PFSK-1 (cell line): ENCODE data around the gene GALNT14.

Experiments
- FOXP2 ChIP-seq: optimal IDR thresholded peaks from 2 replicates; pipeline ENCODE3; 2011; ENCODE audit warnings: borderline replicate concordance, control low read depth, inconsistent platforms; ENCODE audit not compliant: insufficient read depth; ENCODE audit errors: extremely low read length, extremely low read depth
- POLR2AphosphoS5 ChIP-seq: IDR thresholded peaks from 2 replicates; pipeline ENCODE4 v1.6.1; 2012; ENCODE audit warnings: low read depth, mild to moderate bottlenecking, control low read depth, low read length, moderate library complexity
- REST ChIP-seq, 2 experiments: IDR thresholded peaks; 2 replicates each; pipeline versions ENCODE4 v1.6.1 to v1.8.0; 2011 to 2012; ENCODE audit warnings: low read depth in 2 of 2, low read length in 2 of 2, control low read depth in 1 of 2, inconsistent platforms in 1 of 2, mild to moderate bottlenecking in 1 of 2, moderate library complexity in 1 of 2; ENCODE audit not compliant: insufficient read depth in 1 of 2
- SIN3A ChIP-seq: IDR thresholded peaks from 2 replicates; pipeline ENCODE4 v1.6.1; 2012; ENCODE audit warnings: mild to moderate bottlenecking, low read length, moderate library complexity, borderline replicate concordance; ENCODE audit not compliant: insufficient read depth
- TAF1 ChIP-seq: IDR thresholded peaks from 2 replicates; pipeline ENCODE4 v1.6.1; 2012; ENCODE audit warnings: low read length, control low read depth, borderline replicate concordance; ENCODE audit not compliant: insufficient read depth

GALNT14 gene

GRCh38 chr2:30900381-30900780 is 237.9 kb downstream of the GALNT14 start:
- TF ChIP-seq POLR2AphosphoS5 (no peak), TAF1 (no peak), REST (IDR thresholded peaks at IDR 0.05; ENCODE audit: insufficient read depth in 1 of 2, low read depth in 2 of 2, low read length in 2 of 2) (no peak), SIN3A (no peak), FOXP2 (no peak)

- no peak for TF ChIP-seq REST (IDR thresholded peaks at IDR 0.05; ENCODE audit: insufficient read depth in 1 of 2, low read depth in 2 of 2, low read length in 2 of 2)
- TF ChIP-seq FOXP2, result no peak
- no peak for TF ChIP-seq TAF1
- no peak for TF ChIP-seq SIN3A
- TF ChIP-seq POLR2AphosphoS5, result no peak
Measured at GRCh38 chr2:30899516-30900054, 238.7 kb downstream of the GALNT14 start.

GRCh38 chr2:30897539-30897938 is 240.7 kb downstream of the GALNT14 start:
- TF ChIP-seq SIN3A (no peak), TAF1 (no peak), FOXP2 (no peak), REST (IDR thresholded peaks at IDR 0.05; ENCODE audit: insufficient read depth in 1 of 2, low read depth in 2 of 2, low read length in 2 of 2) (no peak)

- TF ChIP-seq FOXP2, result no peak
- no peak for TF ChIP-seq TAF1
- TF ChIP-seq REST (IDR thresholded peaks at IDR 0.05; ENCODE audit: insufficient read depth in 1 of 2, low read depth in 2 of 2, low read length in 2 of 2), result no peak
- TF ChIP-seq SIN3A, result no peak
- TF ChIP-seq POLR2AphosphoS5, result no peak
Measured at GRCh38 chr2:30894498-30895119, 243.6 kb downstream of the GALNT14 start.

GRCh38 chr2:30888852-30889409 is 249.3 kb downstream of the GALNT14 start:
- TF ChIP-seq REST (IDR thresholded peaks at IDR 0.05; ENCODE audit: insufficient read depth in 1 of 2, low read depth in 2 of 2, low read length in 2 of 2), result no peak
- no peak for TF ChIP-seq FOXP2
